Hepatocyte (in vitro differentiated cells): ENCODE data around the gene BST2.

Experiments used
- CTCF ChIP-seq: fragments of 200-600 bp; sonication (generic); IDR thresholded peaks from 2 replicates; pipeline ENCODE4 v1.5.1; 2016; ENCODE audit warnings: antibody characterized with exemption, mild to moderate bottlenecking; ENCODE audit not compliant: poor library complexity
- EZH2 ChIP-seq: fragments of 200-600 bp; sonication (generic); IDR thresholded peaks from 2 replicates; pipeline ENCODE4 v1.6.1; 2016; ENCODE audit warnings: antibody characterized with exemption, mild to moderate bottlenecking, borderline replicate concordance
- EZH2phosphoT487 ChIP-seq: fragments of 200-600 bp; sonication (generic); IDR thresholded peaks from one replicate; pipeline ENCODE4 v1.6.1; 2018; ENCODE audit warnings: antibody characterized with exemption, mild to moderate bottlenecking, low read depth, moderate library complexity; ENCODE audit not compliant: unreplicated experiment, severe bottlenecking

- TF ChIP-seq CTCF (peak; percentile 23), EZH2 (no peak), EZH2phosphoT487 (no peak)
Observed at GRCh38 chr19:17420475-17420924, 15.1 kb upstream of the BST2 start.
